ENCODE results near the gene MYO1D. TPM values are rescaled to one million over a fixed set of nuclear protein-coding genes. Genes with fewer than 3 reads are reported as not detected.
"Not testable (repeated sequence)": the region's sequence is repeated elsewhere in the genome, so short reads cannot be mapped to it uniquely, and the experiment has no call there.

MYO1D gene
- total RNA-seq, 4 donors from 2014 or later: 60.4 to 89.0 (median 82.5) TPM

- intact Hi-C loops (cut with DNase I; ENCODE audit: low total_unique reads): no loop called here
- TF ChIP-seq CTCF (IDR thresholded peaks at IDR 0.05): no peak
- TF ChIP-seq POLR2A (IDR thresholded peaks at IDR 0.05): no peak
- WGBS, 2 donors: 95 to 97% methylated on average over 2 of the region's 2 CpGs
- H3K4me3 ChIP-seq (ENCODE audit: low read depth, poor library complexity, severe bottlenecking): no peak overlapping the region
- no peak for DNase-seq (ENCODE audit: low spot score in 2 of 2)
Measured at GRCh38 chr17:32646941-32647340, 230.0 kb downstream of the MYO1D start.

DNA sequence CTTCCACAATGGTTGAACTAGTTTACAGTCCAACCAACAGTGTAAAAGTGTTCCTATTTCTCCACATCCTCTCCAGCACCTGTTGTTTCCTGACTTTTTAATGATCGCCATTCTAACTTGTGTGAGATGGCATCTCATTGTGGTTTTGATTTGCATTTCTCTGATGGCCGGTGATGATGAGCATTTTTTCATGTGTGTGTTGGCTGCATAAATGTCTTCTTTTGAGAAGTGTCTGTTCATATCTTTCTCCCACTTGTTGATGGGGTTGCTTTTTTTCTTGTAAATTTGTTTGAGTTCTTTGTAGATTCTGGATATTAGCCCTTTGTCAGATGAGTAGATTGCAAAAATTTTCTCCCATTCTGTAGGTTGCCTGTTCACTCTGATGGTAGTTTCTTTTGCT lies 235.4 kb downstream of the MYO1D start:
- 91 to 95% methylated on average over 2 of the region's 2 CpGs for WGBS, 2 donors
- intact Hi-C loops (cut with DNase I; ENCODE audit: low total_unique reads); H3K4me3 ChIP-seq (ENCODE audit: low read depth, poor library complexity, severe bottlenecking); DNase-seq (ENCODE audit: low spot score in 2 of 2): not testable (repeated sequence)

GRCh38 chr17:32636598-32637218 lies 240.2 kb downstream of the MYO1D start:
- intact Hi-C loops (cut with DNase I; ENCODE audit: low total_unique reads): no loop called here
- no peak overlapping the region for H3K4me3 ChIP-seq (ENCODE audit: low read depth, poor library complexity, severe bottlenecking)
- TF ChIP-seq CTCF (IDR thresholded peaks at IDR 0.05): no peak
- no peak for TF ChIP-seq POLR2A (IDR thresholded peaks at IDR 0.05)
- DNase-seq (ENCODE audit: low spot score in 2 of 2): no peak
- 69 to 77% methylated on average over 5 of the region's 5 CpGs for WGBS, 2 donors

DNA sequence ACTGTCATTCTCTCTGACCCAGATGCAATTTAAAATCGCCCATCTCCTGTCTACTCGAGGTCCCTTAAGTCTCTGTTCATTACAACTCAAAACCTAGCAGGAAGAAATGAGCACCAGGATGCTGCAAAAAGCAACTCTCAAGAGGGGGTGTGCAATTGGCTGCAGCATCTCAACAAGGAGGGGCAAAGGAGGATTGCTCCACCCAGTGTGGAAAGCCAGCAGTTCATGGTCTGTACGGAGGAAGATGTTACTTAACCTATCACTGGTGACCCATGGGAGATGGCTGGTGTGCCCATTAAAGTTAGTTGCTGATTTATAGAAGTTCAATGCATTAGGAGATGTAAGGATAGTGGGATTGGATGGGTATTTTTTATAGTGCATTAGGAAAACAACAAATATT lies 242.8 kb downstream of the MYO1D start:
- DNase-seq (ENCODE audit: low spot score in 2 of 2): no peak
- TF ChIP-seq CTCF (IDR thresholded peaks at IDR 0.05) (no peak), POLR2A (IDR thresholded peaks at IDR 0.05) (no peak)
- intact Hi-C loops (cut with DNase I; ENCODE audit: low total_unique reads): no loop called here
- no peak overlapping the region for H3K4me3 ChIP-seq (ENCODE audit: low read depth, poor library complexity, severe bottlenecking)
- WGBS, 2 donors: 76 to 83% methylated on average over 3 of the region's 3 CpGs

DNA sequence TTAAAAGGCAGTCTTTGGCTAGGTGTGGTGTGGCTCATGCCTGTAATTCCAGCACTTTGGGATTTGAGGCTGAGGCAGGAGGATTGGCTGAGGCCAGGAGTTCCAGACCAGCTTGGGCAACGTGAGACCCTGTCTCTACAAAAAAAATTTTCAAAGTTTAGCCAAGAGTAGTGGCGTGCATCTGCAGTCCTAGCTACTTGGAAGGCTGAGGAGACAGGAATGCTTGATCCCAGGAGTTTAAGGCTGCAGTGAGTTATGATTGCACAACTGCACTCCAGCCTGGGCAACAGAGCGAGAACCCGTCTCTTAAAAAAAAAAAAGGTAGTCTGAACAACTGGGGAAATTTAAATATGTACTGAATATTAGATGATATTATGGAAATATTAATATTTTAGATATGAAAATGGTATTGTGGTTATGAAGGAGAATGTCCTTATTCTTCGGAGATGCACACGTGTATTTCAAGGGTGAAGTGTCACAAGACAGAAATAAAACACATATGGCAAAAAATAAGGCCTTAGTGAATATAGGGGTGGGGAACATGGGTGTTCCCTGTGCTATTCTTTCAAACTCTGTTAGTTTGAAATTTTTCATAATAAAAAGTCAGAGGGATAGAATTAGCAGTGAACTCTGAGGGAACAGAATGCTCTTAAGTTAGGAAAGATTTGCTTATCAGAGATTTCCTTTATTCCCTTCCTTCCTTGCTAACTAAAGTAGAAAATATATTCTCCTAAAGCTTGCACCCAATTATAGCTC lies 245.4 kb downstream of the MYO1D start:
- TF ChIP-seq POLR2A (IDR thresholded peaks at IDR 0.05) (no peak), CTCF (IDR thresholded peaks at IDR 0.05) (no peak)
- WGBS, 2 donors: 70 to 84% methylated on average over 6 of the region's 6 CpGs
- intact Hi-C loops (cut with DNase I; ENCODE audit: low total_unique reads): no loop called here
- DNase-seq (ENCODE audit: low spot score in 2 of 2): no peak
- no peak overlapping the region for H3K4me3 ChIP-seq (ENCODE audit: low read depth, poor library complexity, severe bottlenecking)

- intact Hi-C loops (cut with DNase I; ENCODE audit: low total_unique reads): no loop called here
- no peak for DNase-seq (ENCODE audit: low spot score in 2 of 2)
- WGBS, 2 donors: 90 to 95% methylated on average over 11 of the region's 11 CpGs
- no peak overlapping the region for H3K4me3 ChIP-seq (ENCODE audit: low read depth, poor library complexity, severe bottlenecking)
- TF ChIP-seq CTCF (IDR thresholded peaks at IDR 0.05): no peak
- TF ChIP-seq POLR2A (IDR thresholded peaks at IDR 0.05): no peak
Measured at GRCh38 chr17:32629563-32630190, 247.2 kb downstream of the MYO1D start.
